ENCODE data around the gene OR11L1. TPM values are rescaled to one million over a fixed set of nuclear protein-coding genes. Genes with fewer than 3 reads are reported as not detected.

Gene OR11L1
- total and polyA plus RNA-seq, 3 donors from 2014 or later: not detected

DNA sequence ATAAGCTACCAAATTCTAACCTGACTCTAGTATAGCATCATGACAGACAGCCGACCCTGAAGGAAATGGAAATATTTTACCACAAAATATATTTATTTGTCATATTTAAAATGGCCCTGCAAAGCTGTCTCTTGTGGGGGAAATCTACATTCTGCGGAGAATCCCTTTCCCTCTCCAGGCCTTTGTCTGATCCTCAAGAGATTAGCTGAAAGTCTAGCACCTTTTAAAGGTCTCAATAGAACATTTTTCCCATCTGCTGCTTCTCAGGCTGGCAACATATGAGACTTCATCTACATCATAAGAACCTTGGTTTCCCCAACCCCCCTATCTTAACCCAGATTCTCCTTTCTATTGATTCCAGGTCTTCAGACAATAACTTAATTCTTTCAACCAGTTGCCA is 1.7 kb upstream of the OR11L1 start:
- WGBS, 2 donors: 47 to 78% methylated on average over 2 of the region's 2 CpGs
- intact Hi-C loops (cut with DNase I; ENCODE audit: low total_unique reads): no loop called here
- no peak for DNase-seq
- Histone ChIP-seq H3K9me3 (no peaks in the 10 kb centered on the region), H3K27ac (no peak overlapping the region), H3K36me3 (ENCODE audit: low read depth, missing control alignments) (no peaks in the 10 kb centered on the region), H3K27me3 (no peaks in the 10 kb centered on the region), H3K4me1 (no peaks in the 10 kb centered on the region), H3K4me3 (no peak overlapping the region)
- TF ChIP-seq, protein P1, sequence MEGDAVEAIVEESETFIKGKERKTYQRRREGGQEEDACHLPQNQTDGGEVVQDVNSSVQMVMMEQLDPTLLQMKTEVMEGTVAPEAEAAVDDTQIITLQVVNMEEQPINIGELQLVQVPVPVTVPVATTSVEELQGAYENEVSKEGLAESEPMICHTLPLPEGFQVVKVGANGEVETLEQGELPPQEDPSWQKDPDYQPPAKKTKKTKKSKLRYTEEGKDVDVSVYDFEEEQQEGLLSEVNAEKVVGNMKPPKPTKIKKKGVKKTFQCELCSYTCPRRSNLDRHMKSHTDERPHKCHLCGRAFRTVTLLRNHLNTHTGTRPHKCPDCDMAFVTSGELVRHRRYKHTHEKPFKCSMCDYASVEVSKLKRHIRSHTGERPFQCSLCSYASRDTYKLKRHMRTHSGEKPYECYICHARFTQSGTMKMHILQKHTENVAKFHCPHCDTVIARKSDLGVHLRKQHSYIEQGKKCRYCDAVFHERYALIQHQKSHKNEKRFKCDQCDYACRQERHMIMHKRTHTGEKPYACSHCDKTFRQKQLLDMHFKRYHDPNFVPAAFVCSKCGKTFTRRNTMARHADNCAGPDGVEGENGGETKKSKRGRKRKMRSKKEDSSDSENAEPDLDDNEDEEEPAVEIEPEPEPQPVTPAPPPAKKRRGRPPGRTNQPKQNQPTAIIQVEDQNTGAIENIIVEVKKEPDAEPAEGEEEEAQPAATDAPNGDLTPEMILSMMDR (IDR thresholded peaks at IDR 0.05): no peak
- no peak for TF ChIP-seq POLR2A (IDR thresholded peaks at IDR 0.05)

GRCh38 chr1:247840818-247841217 is 878 bp downstream of the OR11L1 start:
- TF ChIP-seq, protein P1 (IDR thresholded peaks at IDR 0.05): no peak
- no peak for TF ChIP-seq POLR2A (IDR thresholded peaks at IDR 0.05)
- WGBS, 2 donors: 90 to 96% methylated on average over 2 of the region's 2 CpGs
- intact Hi-C loops (cut with DNase I; ENCODE audit: low total_unique reads): no loop called here
- Histone ChIP-seq H3K36me3 (ENCODE audit: low read depth, missing control alignments) (no peaks in the 10 kb centered on the region), H3K27me3 (no peaks in the 10 kb centered on the region), H3K9me3 (no peaks in the 10 kb centered on the region), H3K4me3 (no peak overlapping the region), H3K4me1 (no peaks in the 10 kb centered on the region), H3K27ac (no peak overlapping the region)
- DNase-seq: no peak

DNA sequence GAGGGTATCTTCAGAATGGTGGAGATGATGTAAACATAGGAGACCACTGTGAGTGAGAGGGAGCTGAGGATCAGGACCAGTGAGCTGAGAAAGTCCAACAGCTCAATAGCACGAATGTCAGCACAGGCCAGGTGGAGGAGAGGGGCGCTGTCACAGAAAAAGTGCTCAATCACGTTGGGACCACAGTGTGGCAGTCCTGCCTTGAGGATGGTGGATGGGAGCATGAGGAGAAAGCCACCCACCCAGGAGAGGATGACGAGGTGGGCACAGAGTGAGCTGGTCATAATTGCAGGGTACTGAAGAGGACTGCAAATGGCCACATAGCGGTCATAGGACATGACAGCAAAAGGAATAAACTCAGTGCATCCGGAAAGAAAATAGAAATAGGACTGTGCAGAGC is 8.1 kb downstream of the OR11L1 start:
- no peak for TF ChIP-seq POLR2A (IDR thresholded peaks at IDR 0.05)
- TF ChIP-seq, protein P1 (IDR thresholded peaks at IDR 0.05): no peak
- intact Hi-C loops (cut with DNase I; ENCODE audit: low total_unique reads): no loop called here

GRCh38 chr1:247829656-247830055 is 12.0 kb downstream of the OR11L1 start:
- Histone ChIP-seq H3K27ac (no peak overlapping the region), H3K4me1 (no peaks in the 10 kb centered on the region), H3K27me3 (no peaks in the 10 kb centered on the region), H3K4me3 (no peak overlapping the region), H3K36me3 (ENCODE audit: low read depth, missing control alignments) (no peaks in the 10 kb centered on the region), H3K9me3 (no peaks in the 10 kb centered on the region)
- no peak for DNase-seq
- no peak for TF ChIP-seq POLR2A (IDR thresholded peaks at IDR 0.05)
- TF ChIP-seq, protein P1 (IDR thresholded peaks at IDR 0.05): no peak
- 0% methylated on average over 1 of the region's 1 CpG for WGBS, 2 donors
- intact Hi-C loops (cut with DNase I; ENCODE audit: low total_unique reads): no loop called here

More for the DNA sequence above, 8.1 kb downstream of the OR11L1 start:
- H3K4me3 ChIP-seq: no peak overlapping the region
- H3K27me3 ChIP-seq: no peaks in the 10 kb centered on the region
- no peaks in the 10 kb centered on the region for H3K9me3 ChIP-seq
- no peak overlapping the region for H3K27ac ChIP-seq
- WGBS, 2 donors: 67 to 74% methylated on average over 6 of the region's 6 CpGs
- no peak for DNase-seq
- H3K4me1 ChIP-seq: no peaks in the 10 kb centered on the region
- no peaks in the 10 kb centered on the region for H3K36me3 ChIP-seq (ENCODE audit: low read depth, missing control alignments)

GRCh38 chr1:247825362-247825761 is 16.3 kb downstream of the OR11L1 start:
- DNase-seq: no peak

More at GRCh38 chr1:247825362-247825761, 16.3 kb downstream of the OR11L1 start:
- no peaks in the 10 kb centered on the region for H3K9me3 ChIP-seq
- no peaks in the 10 kb centered on the region for H3K27me3 ChIP-seq
- H3K4me3 ChIP-seq: no peak overlapping the region
- intact Hi-C loops (cut with DNase I; ENCODE audit: low total_unique reads): no loop called here
- no peaks in the 10 kb centered on the region for H3K4me1 ChIP-seq
- WGBS, 2 donors: 65 to 67% methylated on average over 13 of the region's 13 CpGs
- TF ChIP-seq POLR2A (IDR thresholded peaks at IDR 0.05): no peak
- TF ChIP-seq, protein P1 (IDR thresholded peaks at IDR 0.05): no peak
- no peaks in the 10 kb centered on the region for H3K36me3 ChIP-seq (ENCODE audit: low read depth, missing control alignments)
- no peak overlapping the region for H3K27ac ChIP-seq

Data from testis (tissue), 3 donors.